GM19452 (cell line): Measurements from ENCODE around the gene SLFNL1.

Experiments used
- ATAC-seq: cut with Tn5 transposase; IDR thresholded peaks from one replicate; pipeline ENCODE4 v1.9.1; 2021; ENCODE audit not compliant: unreplicated experiment

SLFNL1 gene

DNA sequence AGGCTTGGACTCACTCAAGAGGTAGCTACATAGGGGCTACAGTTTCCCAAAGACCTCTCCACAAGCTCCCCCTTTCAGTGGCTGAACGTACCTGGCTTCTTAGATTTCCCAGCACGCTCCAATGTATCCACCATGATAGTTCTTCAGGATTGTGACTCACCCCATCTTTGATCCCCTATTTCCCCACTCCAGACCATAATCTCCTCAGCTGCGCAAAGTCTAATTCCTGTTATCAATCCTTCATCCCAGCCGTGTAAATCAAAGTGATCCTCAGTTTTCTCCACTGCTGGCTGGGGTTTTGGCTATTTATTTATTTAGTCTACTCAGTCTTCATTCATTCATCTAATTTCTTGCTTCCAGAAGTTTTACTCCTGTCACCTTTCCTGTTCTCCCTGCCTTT lies 55.1 kb downstream of the SLFNL1 start:
- ATAC-seq: no peak
